Endothelial cell of umbilical vein (primary cell): ENCODE data around the gene ENHO. TPM values are rescaled to one million over a fixed set of nuclear protein-coding genes. Genes with fewer than 3 reads are reported as not detected.

Source experiments
- BruUV-seq: library from RNA; stranded (reverse); fragments of 400-500 nt; replicated peaks from 2 replicates; lab custom pipeline; 2021; lab: Mats Ljungman, UMichigan
- CTCF ChIA-PET: fragments of 300-600, 350-600 bp; sonication (Branson Sonifier 250); formaldehyde crosslinking; loops from one replicate; lab custom pipeline; 2021; ENCODE audit warnings: antibody characterized with exemption, inconsistent platforms; lab: Charles Lee
- POLR2A ChIA-PET: fragments of 300-600, 350-600 bp; sonication (Branson Sonifier 250); formaldehyde crosslinking; loops from one replicate; lab custom pipeline; 2021; ENCODE audit warnings: antibody characterized with exemption, inconsistent platforms; lab: Charles Lee
- DNase-seq: peaks from one replicate; pipeline ENCODE4 v3.0.0-alpha.2; 2011; ENCODE audit warnings: low read depth, low spot score
- FAIRE-seq: peaks from 2 replicates; lab custom pipeline; 2011; peaks lifted over from hg19 to GRCh38; lab: Jason Lieb, UNC
- H2AFZ ChIP-seq: 2 replicates; pipeline ENCODE4 v1.6.0; 2012; ENCODE audit warnings: low read depth, low read length, control low read depth, inconsistent platforms
- H3K27ac ChIP-seq: 2 replicates; pipeline ENCODE4 v1.5.1; 2011; ENCODE audit warnings: low read depth, mild to moderate bottlenecking, control low read depth, low read length, moderate library complexity; ENCODE audit not compliant: insufficient read depth
- H3K27me3 ChIP-seq, 2 experiments: 2 replicates each; pipeline versions ENCODE4 v1.6.0 to v1.6.1; 2011; ENCODE audit warnings: low read length in 2 of 2, mixed read lengths in 1 of 2; ENCODE audit not compliant: control insufficient read depth in 2 of 2, insufficient read depth in 2 of 2
- H3K36me3 ChIP-seq, 2 experiments: 2 replicates in 1 of 2; 3 replicates in 1 of 2; pipeline ENCODE4 v1.5.1; 2011; ENCODE audit warnings: low read length in 2 of 2, mild to moderate bottlenecking in 1 of 2, moderate library complexity in 1 of 2; ENCODE audit not compliant: control insufficient read depth in 2 of 2, insufficient read depth in 2 of 2; ENCODE audit errors: extremely low read depth in 1 of 2
- H3K4me1 ChIP-seq: 3 replicates; pipeline ENCODE4 v1.5.1; 2011; ENCODE audit warnings: mild to moderate bottlenecking, low read length; ENCODE audit not compliant: control insufficient read depth, insufficient read depth; ENCODE audit errors: extremely low read depth
- H3K4me2 ChIP-seq: 2 replicates; pipeline ENCODE4 v1.6.1; 2011; ENCODE audit warnings: low read length, control low read depth, mixed read lengths; ENCODE audit not compliant: insufficient read depth
- H3K4me3 ChIP-seq, 3 experiments: fragments of 200-600 bp in 1 of 3; sonication (generic), shearing (Covaris generic) in 1 of 3; replicated peaks in 1 of 3; 2 replicates each; pipeline ENCODE4 v1.5.1; 2011 to 2016; ENCODE audit warnings: control low read depth in 3 of 3, low read length in 3 of 3, mild to moderate bottlenecking in 2 of 3, inconsistent platforms in 1 of 3, low read depth in 1 of 3, moderate library complexity in 1 of 3; ENCODE audit not compliant: insufficient read depth in 1 of 3
- H3K79me2 ChIP-seq: 2 replicates; pipeline ENCODE4 v1.6.0; 2012; ENCODE audit warnings: low read length, inconsistent platforms; ENCODE audit not compliant: control insufficient read depth, insufficient read depth
- H3K9ac ChIP-seq: replicated peaks from 2 replicates; pipeline ENCODE3; 2011; ENCODE audit warnings: low read length, control low read depth; ENCODE audit not compliant: insufficient read depth; ENCODE audit errors: extremely low read depth
- H3K9me1 ChIP-seq: replicated peaks from 3 replicates; pipeline ENCODE4 v1.6.0; 2011; ENCODE audit warnings: mild to moderate bottlenecking, low read length; ENCODE audit not compliant: control insufficient read depth, insufficient read depth; ENCODE audit errors: extremely low read depth
- H3K9me3 ChIP-seq: replicated peaks from 2 replicates; pipeline ENCODE4 v1.5.1; 2012; ENCODE audit warnings: low read length, inconsistent platforms; ENCODE audit not compliant: control insufficient read depth, insufficient read depth
- H4K20me1 ChIP-seq: replicated peaks from 2 replicates; pipeline ENCODE3; 2011; ENCODE audit warnings: mild to moderate bottlenecking, low read length; ENCODE audit not compliant: control insufficient read depth, insufficient read depth; ENCODE audit errors: extremely low read depth
- EZH2 ChIP-seq: IDR thresholded peaks from 2 replicates; pipeline ENCODE4 v1.6.1; 2012; ENCODE audit warnings: borderline replicate concordance, low read depth, mild to moderate bottlenecking, moderate library complexity, low read length, inconsistent platforms; ENCODE audit not compliant: severe bottlenecking
- FOS ChIP-seq: IDR thresholded peaks from 2 replicates; pipeline ENCODE4 v1.6.1; 2011; ENCODE audit warnings: mild to moderate bottlenecking, low read length, moderate library complexity, borderline replicate concordance; ENCODE audit not compliant: insufficient read depth
- GATA2 ChIP-seq: IDR thresholded peaks from 2 replicates; pipeline ENCODE4 v1.7.0; 2011; ENCODE audit warnings: low read depth, mild to moderate bottlenecking, moderate library complexity, mixed read lengths, low read length; ENCODE audit not compliant: insufficient read length, insufficient read depth
- JUN ChIP-seq: IDR thresholded peaks from 2 replicates; pipeline ENCODE4 v1.6.1; 2011; ENCODE audit warnings: borderline replicate concordance, low read depth; ENCODE audit not compliant: insufficient read length, insufficient read depth
- POLR2AphosphoS5 ChIP-seq: IDR thresholded peaks from 2 replicates; pipeline ENCODE4 v1.6.1; 2012; ENCODE audit warnings: low read depth, mild to moderate bottlenecking, control low read depth, low read length, moderate library complexity; ENCODE audit not compliant: insufficient read depth
- dilution Hi-C: fragments of 300-500 bp; cut with MboI; formaldehyde crosslinking; loops from one replicate; pipeline ENCODE4 v1.15.0; 2019; ENCODE audit warnings: low sequenced_read_pairs; ENCODE audit not compliant: extremely low pct_ligation_motif_present
- intact Hi-C: fragments of 100-400 bp; cut with micrococcal nuclease; formaldehyde crosslinking; loops from one replicate; pipeline ENCODE4 v1.10.0; 2022
- polyA plus RNA-seq, 4 experiments: library from polyadenylated mRNA; depleted of rRNA in 3 of 4; stranded (reverse) in 3 of 4; unstranded in 1 of 4; fragments of >200 nt; gene quantifications; 2 replicates each; pipeline versions ENCODE4 v1.2.1 to v1.2.3, GENCODE V29; 2011 to 2012; ENCODE audit warnings: missing spikeins in 1 of 4
- total RNA-seq: library from RNA; stranded (reverse); gene quantifications from 2 replicates; pipeline ENCODE4 v1.2.3, GENCODE V29; 2021
- TF ChIP-seq, protein P1 (sequence below): IDR thresholded peaks from 2 replicates; pipeline ENCODE4 v1.6.1; 2011; ENCODE audit not compliant: insufficient read depth, insufficient read length

ENHO gene
- total and polyA plus RNA-seq, 2 donors (not counting 3 experiments of a cell fraction or from before 2014, with no cell fraction given) = 0.10 TPM; not detected in 1

DNA sequence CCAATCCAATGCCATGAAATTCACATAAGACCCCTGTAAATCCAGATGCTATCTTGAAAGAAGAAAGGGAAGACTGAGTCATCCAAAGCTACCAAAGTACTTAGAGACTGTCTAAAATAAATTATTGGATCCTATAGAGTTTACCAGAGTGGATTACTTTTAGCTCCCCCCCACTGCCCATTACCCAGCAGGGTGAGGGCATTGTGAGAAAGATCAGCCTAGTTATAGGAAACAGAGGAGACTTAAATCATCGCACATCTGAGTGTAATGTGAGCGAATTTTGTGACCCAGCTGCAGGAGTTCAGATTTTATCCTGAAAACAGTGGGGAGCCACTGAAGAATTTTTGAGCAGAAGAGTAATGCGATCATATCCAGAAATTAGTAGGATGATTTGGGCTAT lies 1.6 kb upstream of the ENHO start:
- no peak overlapping the region for H3K27ac ChIP-seq
- CTCF ChIA-PET = interaction anchor here (0.6 to 3.0 kb wide), 5 partner anchors 10 to 120 kb away, joined by 3 to 10 read pairs (median 6); no protein-coding TSS in a partner anchor
- BruUV-seq = no TSS peak
- H3K36me3 ChIP-seq = no peaks in the 10 kb centered on the region
- no peaks in the 10 kb centered on the region for H4K20me1 ChIP-seq
- dilution Hi-C loops (loop anchor here (25.0 kb wide), 1 partner anchor 112 kb away; no protein-coding TSS in a partner anchor), intact Hi-C loops (no loop called here)
- no peak overlapping the region for H2AFZ ChIP-seq
- no peaks in the 10 kb centered on the region for H3K9me1 ChIP-seq
- no peak for FAIRE-seq
- peaks cover 3% of the 10 kb centered on the region for H3K4me1 ChIP-seq
- POLR2A ChIA-PET = no interaction called here
- H3K9me3 ChIP-seq = no peaks in the 10 kb centered on the region
- TF ChIP-seq FOS (no peak), JUN (no peak), GATA2 (no peak), EZH2 (no peak), POLR2AphosphoS5 (no peak)
- TF ChIP-seq, protein P1, sequence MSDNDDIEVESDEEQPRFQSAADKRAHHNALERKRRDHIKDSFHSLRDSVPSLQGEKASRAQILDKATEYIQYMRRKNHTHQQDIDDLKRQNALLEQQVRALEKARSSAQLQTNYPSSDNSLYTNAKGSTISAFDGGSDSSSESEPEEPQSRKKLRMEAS = no peak
- H3K4me2 ChIP-seq = no peak overlapping the region
- H3K9ac ChIP-seq = no peak overlapping the region
- H3K79me2 ChIP-seq = no peaks in the 10 kb centered on the region
- no peak overlapping the region for H3K4me3 ChIP-seq
- H3K27me3 ChIP-seq = peaks cover 6 to 22% of the 10 kb centered on the region in 2 experiments
- no peak for DNase-seq
